Suprapubic skin (tissue), 3 donors: ENCODE data around the gene UBE2E2.

Experiments used
- EP300 ChIP-seq: sonication (generic); formaldehyde crosslinking; IDR thresholded peaks from one replicate; pipeline ENCODE4 v1.6.1; 2017; ENCODE audit warnings: antibody characterized with exemption
- POLR2A ChIP-seq, 2 donors: fragments of 450-650 bp; IDR thresholded peaks; one replicate each; pipeline ENCODE4 v1.6.1; 2017; ENCODE audit warnings: antibody characterized with exemption in 2 of 2, mild to moderate bottlenecking in 2 of 2, moderate library complexity in 2 of 2
- TF ChIP-seq, protein P1 (sequence below), 2 donors: fragments of 200-600 bp in 1 of 2; fragments of 450-650 bp in 1 of 2; sonication (generic) in 1 of 2; IDR thresholded peaks; one replicate each; pipeline ENCODE4 v1.5.1; 2016 to 2019; ENCODE audit warnings: antibody characterized with exemption in 2 of 2, mild to moderate bottlenecking in 1 of 2, moderate library complexity in 1 of 2

DNA sequence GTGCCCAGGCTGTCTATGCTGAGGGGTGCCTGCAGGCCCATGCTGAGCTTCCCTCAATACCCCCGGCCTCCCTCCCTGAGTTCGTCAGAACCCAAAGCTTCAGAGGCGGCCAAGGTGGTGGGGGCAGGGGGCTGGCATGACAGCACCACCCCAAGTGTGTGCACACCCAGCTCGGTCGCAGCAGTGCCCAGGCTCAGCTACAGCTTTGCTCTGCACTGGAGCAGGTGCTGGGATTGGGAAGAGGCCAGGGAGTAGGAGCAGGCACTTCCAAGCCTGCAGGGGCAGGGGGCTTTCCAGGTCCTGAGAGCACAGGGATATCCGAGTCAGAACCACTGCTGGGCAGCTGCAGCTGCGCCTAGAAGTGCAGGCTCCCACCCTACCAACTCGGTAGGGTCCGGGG is 283.9 kb downstream of the UBE2E2 start:
- no peak for TF ChIP-seq EP300
- TF ChIP-seq, protein P1, sequence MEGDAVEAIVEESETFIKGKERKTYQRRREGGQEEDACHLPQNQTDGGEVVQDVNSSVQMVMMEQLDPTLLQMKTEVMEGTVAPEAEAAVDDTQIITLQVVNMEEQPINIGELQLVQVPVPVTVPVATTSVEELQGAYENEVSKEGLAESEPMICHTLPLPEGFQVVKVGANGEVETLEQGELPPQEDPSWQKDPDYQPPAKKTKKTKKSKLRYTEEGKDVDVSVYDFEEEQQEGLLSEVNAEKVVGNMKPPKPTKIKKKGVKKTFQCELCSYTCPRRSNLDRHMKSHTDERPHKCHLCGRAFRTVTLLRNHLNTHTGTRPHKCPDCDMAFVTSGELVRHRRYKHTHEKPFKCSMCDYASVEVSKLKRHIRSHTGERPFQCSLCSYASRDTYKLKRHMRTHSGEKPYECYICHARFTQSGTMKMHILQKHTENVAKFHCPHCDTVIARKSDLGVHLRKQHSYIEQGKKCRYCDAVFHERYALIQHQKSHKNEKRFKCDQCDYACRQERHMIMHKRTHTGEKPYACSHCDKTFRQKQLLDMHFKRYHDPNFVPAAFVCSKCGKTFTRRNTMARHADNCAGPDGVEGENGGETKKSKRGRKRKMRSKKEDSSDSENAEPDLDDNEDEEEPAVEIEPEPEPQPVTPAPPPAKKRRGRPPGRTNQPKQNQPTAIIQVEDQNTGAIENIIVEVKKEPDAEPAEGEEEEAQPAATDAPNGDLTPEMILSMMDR (IDR thresholded peaks at IDR 0.05) = no peak
- no peak for TF ChIP-seq POLR2A (IDR thresholded peaks at IDR 0.05)
